Lower leg skin (tissue), 3 donors: Measurements from ENCODE around the gene SORBS2.

Experiments used
- POLR2A ChIP-seq, 2 donors: fragments of 450-650 bp; IDR thresholded peaks; one replicate each; pipeline ENCODE4 v1.6.1; 2016 to 2017; ENCODE audit warnings: antibody characterized with exemption in 2 of 2, mild to moderate bottlenecking in 1 of 2, moderate library complexity in 1 of 2
- TF ChIP-seq, protein P1 (sequence below), 3 donors: fragments of 450-650 bp; IDR thresholded peaks; one replicate each; pipeline ENCODE4 v1.5.1; 2016; ENCODE audit warnings: antibody characterized with exemption in 3 of 3, mild to moderate bottlenecking in 3 of 3, moderate library complexity in 2 of 3

DNA sequence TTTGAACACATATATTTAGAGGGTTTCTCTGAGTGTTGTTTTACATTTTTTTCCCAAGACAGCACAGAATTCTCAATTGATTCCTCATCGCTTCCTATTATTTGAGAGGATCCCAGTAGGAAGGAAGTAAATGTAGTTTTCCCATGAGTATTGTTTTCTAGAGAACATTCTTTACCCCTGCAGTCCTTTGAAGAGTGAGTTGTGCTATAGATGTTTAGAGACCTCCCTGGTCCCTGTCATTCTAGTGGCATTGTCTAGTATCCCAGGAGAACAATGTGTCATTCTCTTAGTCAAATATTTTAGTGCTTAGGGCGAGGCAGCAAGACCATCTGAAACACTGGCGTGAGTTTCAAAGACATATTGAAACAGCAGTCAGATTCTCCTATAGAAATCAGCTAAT is 32.5 kb downstream of the SORBS2 start:
- TF ChIP-seq, protein P1, sequence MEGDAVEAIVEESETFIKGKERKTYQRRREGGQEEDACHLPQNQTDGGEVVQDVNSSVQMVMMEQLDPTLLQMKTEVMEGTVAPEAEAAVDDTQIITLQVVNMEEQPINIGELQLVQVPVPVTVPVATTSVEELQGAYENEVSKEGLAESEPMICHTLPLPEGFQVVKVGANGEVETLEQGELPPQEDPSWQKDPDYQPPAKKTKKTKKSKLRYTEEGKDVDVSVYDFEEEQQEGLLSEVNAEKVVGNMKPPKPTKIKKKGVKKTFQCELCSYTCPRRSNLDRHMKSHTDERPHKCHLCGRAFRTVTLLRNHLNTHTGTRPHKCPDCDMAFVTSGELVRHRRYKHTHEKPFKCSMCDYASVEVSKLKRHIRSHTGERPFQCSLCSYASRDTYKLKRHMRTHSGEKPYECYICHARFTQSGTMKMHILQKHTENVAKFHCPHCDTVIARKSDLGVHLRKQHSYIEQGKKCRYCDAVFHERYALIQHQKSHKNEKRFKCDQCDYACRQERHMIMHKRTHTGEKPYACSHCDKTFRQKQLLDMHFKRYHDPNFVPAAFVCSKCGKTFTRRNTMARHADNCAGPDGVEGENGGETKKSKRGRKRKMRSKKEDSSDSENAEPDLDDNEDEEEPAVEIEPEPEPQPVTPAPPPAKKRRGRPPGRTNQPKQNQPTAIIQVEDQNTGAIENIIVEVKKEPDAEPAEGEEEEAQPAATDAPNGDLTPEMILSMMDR (IDR thresholded peaks at IDR 0.05) = no peak
- TF ChIP-seq POLR2A (IDR thresholded peaks at IDR 0.05) = no peak
